NCI-H2029 treated with DMSO at 0.1 percent for 48 hours (cell line): ENCODE results near the gene LRSAM1.

Experiments used
- DNase-seq: peaks from one replicate; lab custom pipeline; 2025; lab: John Stamatoyannopoulos, UW

The LRSAM1 gene

DNA sequence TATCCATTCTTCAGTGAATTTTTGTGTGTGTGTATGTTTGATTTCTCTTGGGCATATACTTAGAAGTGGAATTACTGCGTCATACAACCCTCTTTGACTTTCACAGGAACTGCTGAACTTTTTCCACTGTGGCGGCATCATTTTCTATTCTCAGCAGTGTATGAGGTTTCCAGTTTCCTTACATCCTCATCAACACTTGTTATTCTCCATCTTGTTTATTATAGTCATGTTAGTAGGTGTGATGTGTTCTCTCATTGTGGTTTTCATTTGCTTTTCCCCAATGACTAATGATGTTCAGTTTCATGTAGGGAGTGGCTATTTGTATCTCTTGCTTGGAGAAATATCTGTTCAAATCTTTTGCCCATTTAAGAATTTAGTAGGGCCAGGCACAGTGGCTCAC lies 24.6 kb upstream of the LRSAM1 start:
- DNase-seq: no peak

DNA sequence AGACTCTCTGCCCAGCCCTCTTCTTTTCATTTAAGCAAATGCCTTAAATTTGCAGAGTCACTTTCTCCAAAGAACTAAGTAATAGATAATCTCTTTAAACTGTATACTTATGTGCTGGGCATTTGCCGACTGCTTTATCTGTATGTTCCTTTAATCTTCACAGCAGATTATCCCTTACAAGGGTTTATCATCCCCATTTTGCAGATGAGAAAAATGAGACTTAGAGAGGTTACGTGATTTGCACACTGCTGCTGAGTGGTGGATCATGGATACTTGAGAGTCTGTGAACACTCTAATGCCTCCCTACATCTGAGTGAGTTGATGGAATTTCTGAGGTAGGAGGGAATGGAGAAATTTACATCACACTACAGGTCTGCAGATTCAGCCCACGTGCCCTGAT lies 23.0 kb upstream of the LRSAM1 start:
- DNase-seq: no peak

DNA sequence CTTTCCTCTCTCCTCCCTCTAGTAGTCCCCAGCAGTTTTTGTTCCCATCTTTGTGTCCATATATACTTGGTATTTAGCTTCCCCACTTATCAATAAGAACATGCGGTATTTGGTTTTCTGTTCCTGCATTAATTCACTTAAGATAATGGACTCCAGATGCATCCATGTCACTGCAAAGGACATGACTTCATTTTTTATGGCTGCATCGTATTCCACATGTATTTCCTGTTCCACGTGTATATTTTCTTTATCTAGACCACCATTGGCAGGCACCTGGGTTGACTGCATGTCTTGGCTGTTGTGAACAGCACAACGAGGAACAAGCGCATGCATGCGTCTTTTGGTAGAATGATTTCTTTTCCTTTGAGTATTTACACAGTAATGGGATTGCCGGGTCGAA lies 20.9 kb upstream of the LRSAM1 start:
- no peak for DNase-seq

DNA sequence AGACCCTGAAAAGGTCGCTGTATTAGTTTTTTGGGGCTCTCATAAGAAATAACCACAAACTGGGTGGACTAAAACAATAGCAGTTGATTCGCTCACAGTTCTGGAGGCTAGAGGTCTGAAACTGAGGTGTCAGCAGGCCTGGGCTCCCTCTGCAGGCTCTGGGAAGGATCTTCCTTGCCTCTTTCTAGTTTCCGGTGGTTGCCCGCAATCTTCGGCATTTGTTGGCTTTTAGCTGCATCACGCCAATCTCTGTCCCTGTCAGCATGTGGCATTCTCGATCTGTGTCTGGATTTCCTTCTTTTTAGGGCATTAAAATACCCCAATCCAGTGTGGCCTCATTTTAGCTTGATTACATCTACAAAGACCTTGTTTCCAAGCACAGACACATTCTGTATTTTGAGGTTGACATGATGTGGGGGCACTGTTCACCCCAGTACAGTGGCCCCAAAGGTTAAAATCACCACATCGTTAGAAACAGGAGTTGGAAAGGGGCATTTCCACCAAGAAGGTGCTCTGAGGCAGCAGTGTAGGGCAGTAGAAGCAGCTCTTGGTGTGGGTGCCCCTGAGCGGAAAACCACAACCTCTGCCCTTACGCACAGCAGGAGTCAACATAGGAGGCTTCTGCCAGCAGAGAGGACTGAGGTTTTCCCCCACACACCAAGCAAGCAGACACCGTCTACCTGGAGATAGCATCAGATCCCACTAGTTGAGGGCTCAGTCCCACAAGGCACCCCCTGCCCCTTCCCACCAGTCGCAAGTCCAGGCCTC lies 13.6 kb upstream of the LRSAM1 start:
- no peak for DNase-seq

DNA sequence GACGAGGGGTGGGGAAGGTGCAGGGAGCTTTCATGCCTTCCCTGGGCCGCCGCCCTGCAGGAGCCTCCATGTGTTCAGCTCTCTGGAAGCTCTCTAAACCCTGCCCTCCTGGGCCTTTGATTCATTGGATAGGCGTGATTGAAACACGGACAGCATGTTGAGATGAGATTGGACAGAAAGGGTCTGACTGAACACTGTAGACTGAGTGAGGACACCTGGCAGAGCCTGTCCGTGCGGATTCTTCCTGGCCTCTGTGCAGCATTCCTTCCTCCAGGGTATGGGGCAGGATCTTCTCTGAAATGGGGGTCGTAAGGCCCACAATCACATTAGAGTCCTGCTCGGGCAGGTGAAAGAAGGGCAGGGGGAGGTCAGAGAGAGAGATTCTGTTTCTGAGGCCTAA lies 12.9 kb upstream of the LRSAM1 start:
- DNase-seq: no peak

DNA sequence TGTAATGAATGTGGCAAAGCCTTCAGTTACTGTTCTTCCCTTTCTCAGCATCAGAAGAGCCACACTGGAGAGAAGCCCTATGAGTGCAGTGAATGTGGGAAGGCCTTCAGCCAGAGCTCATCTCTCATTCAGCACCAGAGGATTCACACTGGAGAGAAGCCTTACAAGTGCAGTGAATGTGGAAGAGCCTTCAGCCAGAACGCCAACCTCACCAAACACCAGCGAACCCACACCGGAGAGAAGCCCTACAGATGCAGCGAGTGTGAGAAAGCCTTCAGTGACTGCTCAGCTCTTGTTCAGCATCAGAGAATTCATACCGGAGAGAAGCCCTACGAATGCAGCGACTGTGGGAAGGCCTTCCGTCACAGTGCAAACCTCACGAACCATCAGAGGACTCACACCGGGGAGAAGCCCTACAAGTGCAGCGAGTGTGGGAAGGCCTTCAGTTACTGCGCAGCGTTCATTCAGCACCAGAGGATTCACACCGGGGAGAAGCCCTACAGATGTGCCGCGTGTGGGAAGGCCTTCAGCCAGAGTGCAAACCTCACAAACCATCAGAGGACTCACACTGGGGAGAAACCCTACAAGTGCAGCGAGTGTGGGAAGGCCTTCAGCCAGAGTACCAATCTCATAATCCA lies 6.9 kb upstream of the LRSAM1 start:
- no peak for DNase-seq

DNA sequence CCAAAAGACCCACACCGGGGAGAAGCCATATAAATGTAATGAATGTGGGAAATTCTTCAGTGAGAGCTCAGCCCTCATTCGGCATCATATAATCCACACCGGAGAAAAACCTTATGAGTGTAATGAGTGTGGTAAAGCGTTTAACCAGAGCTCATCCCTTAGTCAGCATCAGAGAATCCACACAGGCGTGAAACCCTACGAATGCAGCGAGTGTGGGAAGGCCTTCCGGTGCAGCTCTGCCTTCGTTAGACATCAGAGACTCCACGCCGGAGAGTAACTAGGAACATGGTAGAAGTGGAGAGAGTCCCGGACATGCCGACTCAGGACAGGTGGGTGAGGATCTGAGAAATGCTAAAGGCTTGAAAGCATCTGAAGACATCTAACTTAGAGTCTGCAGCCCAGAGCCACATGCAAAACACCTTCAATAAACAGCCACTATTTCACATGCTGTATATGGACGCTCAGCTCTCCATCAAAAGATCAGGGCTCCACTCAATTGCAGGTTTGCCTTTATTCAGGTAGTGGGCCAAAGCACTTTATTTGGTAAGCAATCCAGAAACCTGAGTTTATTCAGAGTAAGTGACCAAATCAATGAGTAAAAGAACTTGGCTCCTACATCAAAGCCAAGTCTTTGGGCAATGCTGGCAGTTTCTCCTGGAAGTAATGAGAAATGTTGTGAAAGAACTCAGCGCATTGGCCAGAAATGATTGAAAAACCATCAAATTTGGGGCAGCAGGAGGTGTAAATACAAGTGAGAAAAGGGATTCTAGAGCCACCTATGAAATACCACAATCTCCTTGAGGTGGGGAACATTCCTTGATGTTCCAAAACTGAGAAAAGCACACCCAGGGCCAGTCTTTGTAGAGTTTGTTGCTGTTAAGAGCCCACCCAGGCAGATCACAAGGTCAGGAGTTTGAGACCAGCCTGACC lies 6.1 kb upstream of the LRSAM1 start:
- no peak for DNase-seq

DNA sequence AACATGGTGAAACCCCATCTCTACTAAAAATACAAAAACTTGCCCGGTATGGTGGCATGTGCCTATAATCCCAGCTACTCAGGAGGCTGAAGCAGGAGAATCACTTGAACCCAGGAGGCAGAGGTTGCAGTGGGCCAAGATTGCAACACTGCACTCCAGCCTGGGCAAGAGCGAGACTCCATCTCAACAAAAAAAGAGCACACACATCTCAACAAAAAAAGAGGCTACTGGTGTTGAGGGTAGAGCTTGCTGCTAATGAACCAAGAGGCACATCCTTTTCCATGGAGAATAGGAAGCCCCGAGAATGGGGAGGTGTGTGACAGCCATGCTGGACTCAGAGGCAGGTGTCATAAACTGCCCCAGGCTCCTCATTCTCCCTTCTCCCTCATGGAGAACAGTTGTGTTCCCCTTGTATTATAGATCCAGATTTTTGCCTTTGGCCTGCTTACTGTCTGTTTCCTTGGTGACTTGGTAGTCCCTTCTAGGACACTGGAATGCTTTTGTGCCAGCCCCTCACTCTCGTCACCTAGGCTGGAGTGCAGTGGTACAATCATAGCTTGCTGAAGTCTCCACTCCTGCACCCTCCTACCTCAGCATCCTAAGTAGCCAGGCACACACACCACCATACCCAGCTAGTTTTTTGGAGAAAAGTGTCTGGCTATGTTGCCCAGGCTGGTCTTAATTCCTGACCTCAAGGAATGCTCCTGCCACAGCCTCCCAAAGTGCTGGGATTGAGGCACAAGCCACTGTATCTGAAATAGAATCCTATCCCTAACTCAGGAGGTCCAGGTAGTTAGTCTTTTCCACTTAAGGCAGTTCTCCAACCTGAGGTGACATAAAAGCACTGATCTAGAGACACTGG lies 5.2 kb upstream of the LRSAM1 start:
- no peak for DNase-seq

DNA sequence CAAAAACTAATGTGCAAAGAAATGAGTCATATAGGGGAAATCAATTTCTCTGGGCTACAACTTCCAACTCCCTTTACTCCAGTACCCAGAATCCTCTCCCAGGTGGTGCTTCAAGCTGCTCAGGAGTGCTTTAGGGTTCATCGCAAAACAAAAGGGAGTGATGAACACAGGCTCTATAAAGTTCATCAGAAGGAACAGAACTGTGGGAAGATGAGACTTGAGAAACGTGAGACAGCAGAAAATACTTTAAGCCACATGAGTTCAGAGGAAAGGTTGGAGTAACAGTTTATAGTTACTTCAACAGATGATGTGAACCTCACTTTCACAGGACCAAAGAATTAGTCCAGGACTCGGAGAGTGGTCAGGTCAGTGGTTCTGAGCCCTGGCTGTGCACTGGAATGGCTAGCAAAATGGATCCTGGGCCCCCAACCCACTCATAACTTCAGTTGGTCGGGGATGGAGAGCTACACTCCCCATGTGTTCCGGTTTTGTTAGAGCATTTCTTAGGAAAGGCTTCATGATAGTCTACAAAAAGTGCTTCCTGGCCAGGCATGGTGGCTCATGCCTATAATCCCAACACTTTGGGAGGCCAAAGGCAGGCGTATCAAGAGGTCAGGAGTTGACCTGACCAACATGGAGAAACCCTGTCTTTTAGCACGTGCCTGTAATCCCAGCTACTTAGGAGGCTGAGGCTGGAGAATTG lies 4.4 kb upstream of the LRSAM1 start:
- no peak for DNase-seq

DNA sequence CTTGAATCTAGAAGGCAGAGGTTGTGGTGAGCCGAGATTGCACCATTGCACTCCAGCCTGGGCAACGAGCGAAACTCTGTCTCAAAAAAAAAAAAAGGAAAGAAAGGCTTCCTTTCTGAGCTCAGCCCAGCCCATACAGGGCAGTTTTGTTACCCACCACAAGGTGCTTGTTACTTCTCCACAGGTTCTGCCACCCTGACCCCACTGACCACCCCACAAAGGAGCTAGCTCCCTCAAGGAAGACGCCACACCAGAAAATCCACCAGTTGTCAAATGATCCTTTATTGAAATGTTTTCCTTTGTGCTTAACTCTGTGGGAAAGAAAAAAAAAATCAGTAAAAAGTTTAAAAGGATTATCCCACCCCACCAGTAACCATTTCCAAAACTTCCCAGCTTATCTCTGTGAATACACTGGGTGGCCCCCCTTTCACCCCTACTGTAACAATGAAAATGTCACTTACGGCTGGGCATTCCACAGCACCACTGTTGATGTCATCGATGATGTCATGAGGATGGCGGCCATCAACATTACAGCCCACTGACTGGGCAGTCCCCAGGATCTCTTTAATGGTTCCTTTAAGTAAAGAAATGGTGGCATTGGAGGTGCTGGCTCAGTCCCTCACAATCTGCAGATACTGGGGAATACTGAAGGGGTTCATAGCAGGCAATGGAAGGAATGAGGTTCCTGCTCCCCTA lies 3.7 kb upstream of the LRSAM1 start:
- DNase-seq: no peak

DNA sequence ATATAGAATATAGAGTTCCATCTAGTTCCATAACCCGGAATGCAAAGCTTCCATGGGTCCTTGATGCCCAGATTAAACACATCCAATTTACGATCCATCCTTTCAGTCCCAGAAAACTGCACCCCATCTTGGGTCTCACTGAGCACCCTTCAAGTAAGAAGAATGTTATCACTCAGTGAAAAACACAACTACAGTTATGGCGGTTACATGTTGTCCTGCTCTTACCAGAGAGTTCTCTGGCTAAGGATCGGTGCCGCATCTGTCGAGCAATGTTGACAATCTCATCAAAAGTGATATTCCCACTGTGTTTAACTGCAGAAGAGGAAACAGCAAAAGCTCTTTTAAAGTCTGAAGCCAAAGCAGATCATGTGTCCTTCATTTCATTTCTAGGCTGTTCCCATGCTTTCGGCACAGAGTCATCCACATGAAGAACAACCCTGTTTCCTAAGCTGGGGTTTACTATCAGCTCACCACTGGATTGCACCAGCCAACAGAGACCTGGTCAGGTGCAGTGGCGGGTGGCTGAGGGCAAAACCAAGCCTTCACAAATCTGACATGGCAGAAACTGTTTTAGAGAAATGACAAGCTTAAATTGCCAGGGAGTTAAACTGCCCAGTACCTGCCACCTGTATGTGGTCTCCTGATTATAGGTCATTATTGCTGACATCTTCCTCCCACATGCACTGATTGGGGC lies 3.1 kb upstream of the LRSAM1 start:
- no peak for DNase-seq

DNA sequence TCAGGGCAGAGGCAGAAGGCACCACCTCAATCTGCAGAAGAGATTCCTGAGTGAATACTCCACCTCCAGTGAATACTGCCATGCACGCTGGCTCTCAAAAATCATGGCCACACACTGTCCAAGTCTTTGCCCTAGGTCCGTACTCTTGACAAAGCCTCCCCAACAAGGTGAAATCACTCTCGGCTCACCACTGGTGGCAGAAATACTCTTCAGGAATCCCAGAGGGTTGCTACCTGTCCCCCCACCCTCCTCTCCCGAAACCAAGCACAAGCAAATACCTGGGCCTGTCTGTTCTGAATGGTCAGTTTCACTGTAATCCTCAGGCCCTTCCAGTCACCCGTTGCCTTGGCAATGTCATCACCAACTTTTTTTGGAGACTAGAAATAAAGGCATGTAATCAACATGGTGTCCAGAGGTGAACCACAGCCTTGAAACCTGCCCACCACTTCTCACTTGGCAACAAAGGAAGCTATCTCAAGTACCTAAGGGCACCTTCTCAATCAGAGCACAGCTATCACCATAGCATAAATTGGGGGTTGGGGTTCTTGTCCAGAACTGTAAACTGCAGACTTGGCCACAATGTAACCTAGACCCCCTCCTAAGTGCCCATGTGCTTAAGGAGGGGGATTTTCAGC lies 1.9 kb upstream of the LRSAM1 start:
- DNase-seq: no peak

DNA sequence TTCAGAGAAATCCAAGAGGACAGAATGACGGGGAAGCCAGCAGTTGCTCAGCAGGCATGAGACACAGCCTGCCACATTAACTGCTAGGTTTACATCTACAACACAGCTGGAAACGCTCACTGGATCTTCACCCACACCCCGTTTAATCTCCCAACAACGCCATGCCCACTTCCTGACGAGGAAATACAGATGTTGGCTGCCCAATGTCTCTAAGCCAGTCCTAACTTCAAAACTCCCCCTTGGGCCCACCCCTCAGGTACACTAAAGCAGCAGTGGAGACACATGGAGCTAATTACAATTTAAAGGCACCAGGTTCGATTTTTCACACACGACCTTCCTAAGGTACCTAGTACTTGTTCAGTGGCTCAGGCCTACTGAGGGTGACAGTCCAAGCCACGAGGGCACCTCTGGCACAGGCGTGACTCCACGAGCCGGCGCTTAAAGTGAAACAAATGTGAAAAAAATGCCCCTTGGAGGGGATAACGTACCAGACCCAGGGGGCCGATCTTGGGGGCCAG lies 1.0 kb upstream of the LRSAM1 start:
- no peak for DNase-seq

DNA sequence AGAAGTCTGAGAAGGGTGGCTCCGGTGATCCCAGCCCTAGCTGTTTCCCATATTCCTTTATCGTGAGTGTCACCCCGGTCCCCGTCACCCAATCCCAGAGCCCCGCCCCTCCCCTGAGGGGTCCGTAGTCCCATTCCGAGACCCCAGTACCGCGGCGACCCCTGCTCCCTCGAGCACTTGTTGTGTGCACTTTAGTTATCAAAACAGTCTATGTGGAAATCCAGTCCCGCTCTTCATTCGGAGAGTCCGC lies 223 bp downstream of the LRSAM1 start:
- DNase-seq: peak; percentile 51

DNA sequence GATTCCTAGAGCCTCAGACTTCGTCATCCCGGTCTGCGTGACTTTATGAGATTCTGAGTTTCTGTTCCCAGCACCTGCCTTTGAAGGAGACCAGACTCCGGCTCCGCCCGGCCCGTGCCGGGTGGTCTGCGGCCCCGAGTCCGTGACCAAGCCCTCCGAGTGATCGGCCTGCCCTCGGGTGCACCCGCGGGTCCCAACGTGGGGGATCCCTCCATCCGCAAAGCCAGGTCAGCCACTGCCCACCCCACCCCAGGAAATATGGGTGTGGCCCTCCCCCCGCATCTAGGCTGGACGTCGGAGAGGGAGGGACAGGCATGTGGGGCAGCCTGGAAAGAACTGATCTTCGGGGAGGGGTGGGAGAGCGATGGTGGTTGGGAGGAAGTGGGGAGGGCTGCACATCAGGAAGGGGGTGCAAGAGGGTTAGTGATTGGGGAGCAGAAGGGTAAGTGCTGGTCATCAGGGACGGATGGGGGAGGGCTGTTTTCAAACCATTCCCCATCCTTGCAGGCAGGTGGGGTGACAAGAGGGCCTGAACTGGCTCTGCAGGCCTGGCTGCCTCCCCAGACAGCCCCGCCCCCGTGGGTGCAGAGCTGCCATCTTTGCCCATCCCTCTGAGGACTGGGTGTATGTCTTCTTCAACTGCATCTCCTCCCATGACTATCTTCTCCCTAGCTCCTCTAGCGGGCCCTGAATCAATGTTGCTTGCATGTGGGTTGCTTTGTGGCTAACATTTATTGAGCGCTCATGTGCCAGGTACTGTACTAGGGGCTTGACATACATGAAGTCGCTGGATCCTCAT lies 747 bp downstream of the LRSAM1 start:
- peak; percentile 40 for DNase-seq

DNA sequence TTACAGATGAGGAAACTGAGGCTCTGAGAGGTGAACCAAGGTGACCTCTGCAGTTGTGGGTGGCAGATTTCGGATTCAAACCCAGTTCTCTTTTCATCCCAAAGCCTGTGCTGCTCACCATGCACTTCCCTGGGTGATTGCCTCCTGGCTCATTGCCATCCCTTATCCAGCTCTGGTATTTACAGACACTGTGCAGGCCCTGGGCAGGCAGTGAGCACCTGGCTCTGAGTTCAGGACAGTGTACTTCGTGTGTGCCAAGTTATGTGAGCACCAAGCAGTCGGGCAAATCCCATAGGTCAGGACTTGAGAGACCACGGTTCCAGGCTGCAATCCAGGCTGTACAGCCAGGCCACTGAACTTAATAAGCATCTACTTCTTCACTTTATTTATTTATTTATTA lies 1.4 kb downstream of the LRSAM1 start:
- peak; percentile 63 for DNase-seq

DNA sequence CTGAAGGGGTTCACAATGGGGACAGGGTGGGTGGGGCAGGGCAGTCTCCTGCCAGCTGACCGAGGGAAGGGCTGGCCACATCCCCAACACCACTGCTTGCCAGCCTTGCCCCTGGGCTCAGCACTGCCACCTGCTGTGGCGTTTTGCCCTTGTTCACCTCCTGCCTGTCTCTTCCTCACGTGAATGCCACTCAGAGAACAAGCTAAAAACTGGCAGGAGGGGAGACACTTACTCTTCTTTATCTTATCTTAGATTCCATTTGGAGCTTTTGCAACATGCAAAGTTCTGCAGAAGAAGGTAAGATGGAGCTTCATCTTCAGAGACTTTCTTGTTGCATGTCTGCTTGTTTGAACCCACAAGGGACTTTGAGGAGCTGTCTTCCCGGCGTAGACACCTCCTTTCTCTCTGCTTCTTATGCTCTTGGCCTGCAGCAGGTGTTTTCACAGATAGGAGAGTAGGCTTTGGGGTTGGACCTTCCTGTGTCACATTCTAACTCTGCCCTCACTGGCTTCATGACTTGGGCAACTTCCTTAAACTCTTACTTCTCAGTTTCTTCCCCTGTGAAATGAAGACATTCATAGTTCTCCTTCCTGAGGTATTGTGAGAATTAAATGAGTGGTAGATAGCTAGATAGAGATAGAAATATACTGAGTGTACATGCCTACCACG lies 4.1 kb downstream of the LRSAM1 start:
- no peak for DNase-seq

DNA sequence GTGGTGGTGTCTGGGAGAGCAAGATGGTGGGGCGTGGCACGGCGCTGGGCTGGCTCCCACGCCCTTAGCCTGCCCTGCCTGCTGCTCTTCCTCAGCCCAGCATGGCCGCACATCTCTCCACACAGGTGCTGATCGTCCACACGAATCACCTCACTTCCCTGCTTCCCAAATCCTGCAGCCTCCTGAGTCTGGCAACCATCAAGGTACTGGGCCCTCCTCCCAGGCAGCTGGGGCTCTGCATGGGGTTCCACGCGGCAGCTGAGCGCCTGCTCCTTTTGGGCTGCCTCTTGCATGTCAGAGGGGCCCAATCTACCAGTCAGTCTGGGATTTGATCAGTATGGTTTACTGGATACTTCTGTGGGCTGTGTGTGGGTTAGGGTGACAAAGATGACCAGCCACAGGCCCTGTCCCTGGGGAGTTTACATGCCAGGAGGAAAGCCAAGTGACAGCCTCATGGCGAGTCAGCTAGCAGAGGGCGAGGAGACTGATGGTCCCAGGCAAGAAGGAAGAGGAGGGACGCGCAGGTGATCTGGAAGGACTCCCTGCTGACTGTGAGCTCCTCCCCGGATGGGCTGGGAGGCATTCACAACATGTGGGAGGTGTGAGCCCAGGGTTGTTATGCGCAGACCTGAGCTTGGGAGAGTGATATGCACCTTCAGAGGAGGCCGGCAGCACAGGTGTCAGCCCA lies 6.0 kb downstream of the LRSAM1 start:
- no peak for DNase-seq
